Stimulated activated CD4-positive, alpha-beta T cell treated with anti-CD3 and anti-CD28 coated beads, Interleukin-4, amount 100 ng/mL, for 24 hours (primary cell): Measurements from ENCODE around the gene THSD4.
"Not testable (repeated sequence)": the region's sequence is repeated elsewhere in the genome, so short reads cannot be mapped to it uniquely, and the experiment has no call there.

ENCODE experiments used
- DNase-seq: peaks from one replicate; pipeline ENCODE4 v3.0.0-alpha.2; 2020

Gene THSD4

GRCh38 chr15:71194286-71194685 lies 79.0 kb downstream of the THSD4 start:
- no peak for DNase-seq

- DNase-seq, result no peak
Observed at GRCh38 chr15:71195242-71195641, 80.0 kb downstream of the THSD4 start.

DNA sequence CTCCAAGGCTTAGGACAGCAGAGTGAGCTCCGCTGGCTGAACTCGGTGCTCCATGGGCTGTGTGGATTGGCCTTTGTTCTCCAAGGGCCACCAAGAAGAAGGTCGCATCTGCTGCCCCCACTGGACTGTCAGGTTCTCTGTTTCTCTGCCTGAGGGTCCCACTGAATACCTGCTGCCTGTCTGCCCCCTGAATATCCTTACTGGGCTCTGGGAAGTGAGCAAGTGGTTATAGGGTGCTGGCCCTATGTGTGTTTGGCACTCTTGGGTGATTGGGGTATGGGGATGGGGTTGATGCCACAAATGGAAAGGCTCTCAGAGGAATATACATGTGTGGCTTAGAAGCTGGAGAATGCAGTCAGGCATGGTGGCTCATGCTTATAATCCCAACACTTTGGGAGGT lies 82.3 kb downstream of the THSD4 start:
- no peak for DNase-seq

DNA sequence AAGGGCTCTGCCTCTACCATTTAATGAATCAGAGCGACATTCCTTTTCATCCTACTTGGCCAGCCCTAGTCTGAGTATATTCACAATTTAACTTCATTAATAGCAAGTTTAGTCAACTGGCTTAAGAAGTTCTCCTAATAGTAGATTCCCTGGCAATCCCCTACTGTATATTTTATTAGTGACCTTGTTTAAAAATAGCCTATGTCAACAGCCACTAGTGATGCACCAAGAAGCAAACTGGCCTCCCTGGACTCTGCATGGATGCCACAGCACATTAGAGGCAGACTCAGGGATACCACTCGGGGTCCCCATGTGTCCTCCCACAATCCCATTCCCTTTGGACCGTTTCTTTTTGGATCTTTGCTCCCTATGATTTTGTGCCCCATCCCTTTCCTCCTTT lies 83.6 kb downstream of the THSD4 start:
- no peak for DNase-seq

DNA sequence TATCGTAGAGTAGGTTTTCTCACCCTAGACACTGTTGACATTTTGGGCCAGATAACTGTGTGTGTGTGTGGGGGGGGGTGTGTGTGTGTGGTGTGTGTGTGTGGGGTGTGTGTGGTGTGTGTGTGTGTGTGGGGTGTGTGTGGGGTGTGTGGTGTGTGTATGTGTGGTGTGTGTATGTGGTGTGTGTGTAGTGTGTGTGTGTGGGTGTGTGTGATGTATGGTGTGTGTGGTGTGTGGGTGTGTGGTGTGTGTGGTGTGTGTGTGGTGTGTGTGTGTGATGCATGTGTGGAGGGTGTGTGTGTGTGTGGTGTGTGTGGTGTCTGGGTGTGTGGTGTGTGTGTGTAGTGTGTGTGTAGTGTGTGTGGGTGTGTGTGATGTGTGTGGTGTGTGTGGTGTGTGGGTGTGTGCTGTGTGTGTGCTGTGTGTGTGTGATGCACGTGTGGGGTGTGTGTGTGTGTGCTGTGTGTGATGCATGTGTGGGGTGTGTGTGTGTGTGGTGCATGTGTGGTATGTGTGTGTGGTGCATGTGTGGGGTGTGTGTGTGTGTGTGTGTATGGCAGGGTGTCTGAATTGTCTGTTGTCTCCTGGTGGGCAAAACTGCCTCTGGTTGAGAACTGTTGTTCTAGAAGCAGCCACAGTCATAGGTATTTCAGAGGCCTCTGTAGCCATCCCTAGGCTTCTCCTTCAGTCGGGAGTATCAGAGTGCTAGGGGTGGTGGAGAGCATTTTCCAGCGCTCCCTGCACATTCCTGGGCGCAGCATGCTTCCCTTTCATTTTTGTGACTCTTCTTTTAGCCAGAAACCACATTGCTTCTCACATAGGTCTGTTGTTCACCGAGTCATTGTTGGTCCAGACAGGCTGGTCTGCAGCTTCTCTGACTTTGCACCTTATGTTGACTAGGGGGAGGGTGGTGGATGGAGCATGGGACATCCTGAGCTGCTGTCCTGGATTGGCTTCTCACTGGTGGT lies 84.4 kb downstream of the THSD4 start:
- DNase-seq, result no peak

DNA sequence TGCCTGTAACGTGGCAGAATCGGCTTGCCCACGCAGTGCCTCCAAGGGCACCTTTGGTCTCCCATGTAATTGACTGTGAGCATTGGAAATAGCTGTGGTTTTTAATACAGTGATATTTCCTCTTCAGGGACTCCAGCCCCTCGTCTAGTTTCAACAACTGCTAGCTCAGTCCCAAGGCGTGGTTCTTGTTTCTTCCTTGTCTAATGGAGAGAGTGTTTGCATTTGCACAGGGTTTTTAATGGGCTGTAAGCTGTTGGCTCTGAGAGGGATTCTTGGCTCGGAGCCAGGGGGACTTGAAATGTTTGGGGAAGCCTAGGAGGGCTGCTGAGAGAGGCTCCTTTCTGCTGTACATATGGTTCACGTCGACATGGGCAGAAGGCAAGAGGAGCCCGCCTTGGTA lies 86.2 kb downstream of the THSD4 start:
- no peak for DNase-seq

GRCh38 chr15:71202712-71203111 lies 87.4 kb downstream of the THSD4 start:
- DNase-seq, result no peak

- DNase-seq, result no peak
Observed at GRCh38 chr15:71203586-71204474, 88.6 kb downstream of the THSD4 start.

GRCh38 chr15:71207141-71207540 lies 91.9 kb downstream of the THSD4 start:
- no peak for DNase-seq

- no peak for DNase-seq
Observed at GRCh38 chr15:71212146-71212545, 96.9 kb downstream of the THSD4 start.

DNA sequence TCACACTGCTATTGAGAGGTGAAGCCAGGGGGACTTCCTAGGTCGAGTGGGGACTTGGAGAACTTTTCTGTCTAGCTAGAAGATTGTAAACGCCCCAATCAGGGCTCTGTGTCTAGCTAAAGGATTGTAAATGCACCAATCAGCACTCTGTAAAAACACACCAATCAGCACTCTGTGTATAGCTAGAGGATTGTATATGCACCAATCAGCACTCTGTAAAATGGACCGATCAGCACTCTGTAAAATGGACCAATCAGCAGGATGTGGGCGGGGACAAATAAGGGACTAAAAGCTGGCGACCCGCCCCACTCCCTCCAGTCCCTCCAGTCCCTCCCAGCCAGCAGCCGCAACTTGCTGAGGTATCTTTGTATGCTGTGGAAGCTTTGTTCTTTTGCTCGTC lies 98.7 kb downstream of the THSD4 start:
- not testable (repeated sequence) for DNase-seq

DNA sequence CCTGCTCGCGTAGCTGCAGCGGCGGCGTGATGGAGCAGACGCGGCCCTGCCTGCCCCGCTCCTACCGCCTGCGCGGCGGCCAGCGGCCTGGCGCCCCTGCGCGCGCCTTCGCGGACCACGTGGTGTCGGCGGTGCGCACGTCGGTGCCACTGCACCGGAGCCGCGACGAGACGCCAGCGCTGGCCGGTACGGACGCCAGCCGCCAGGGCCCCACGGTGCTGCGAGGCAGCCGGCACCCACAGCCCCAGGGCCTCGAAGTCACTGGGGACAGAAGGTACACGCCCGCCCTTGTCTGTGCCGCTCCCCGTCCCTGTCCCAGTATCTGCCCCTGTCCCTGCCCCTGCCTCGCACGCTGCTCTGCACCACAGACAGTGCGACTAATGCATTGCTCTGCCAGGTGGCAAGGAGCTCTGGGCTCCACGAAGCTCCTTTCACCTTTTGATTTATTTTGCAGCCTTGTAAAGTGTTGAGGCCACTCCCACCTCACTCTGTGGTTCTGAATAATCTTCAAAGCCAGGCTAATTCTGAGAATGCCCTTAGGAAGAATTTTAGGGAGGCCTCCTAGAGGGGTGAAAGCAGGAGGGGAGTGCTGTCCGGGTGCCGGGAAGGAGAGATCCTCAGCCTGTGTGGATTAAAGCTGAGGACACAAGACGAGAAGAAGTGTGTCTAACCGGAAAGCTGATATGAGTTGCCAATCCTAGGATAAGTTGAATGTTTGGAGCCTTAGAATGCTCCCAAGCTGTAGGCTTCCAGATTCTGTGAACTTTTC lies 100.0 kb downstream of the THSD4 start:
- DNase-seq, result no peak

- no peak for DNase-seq
Observed at GRCh38 chr15:71218272-71218805, 103.1 kb downstream of the THSD4 start.

GRCh38 chr15:71219101-71219500 lies 103.8 kb downstream of the THSD4 start:
- DNase-seq, result no peak

DNA sequence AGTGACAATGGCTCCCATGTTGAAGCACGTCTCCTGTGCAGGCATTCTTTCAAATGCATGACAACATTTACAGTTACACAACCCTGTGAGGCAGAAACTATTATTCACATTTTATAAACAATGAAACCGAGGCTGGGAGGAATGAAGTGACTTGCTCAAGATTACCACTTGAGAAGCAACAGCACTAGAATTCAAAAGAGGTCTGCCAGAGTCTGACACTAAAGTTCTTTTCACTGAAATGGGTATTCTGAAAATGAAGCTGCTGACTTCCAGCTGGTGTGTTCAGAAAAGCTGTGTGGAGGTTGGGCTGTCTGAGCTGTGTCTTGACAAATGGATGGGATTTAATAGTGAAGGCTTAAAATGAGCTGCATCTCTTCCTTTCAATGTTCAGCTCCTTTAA lies 104.4 kb downstream of the THSD4 start:
- DNase-seq, result no peak

GRCh38 chr15:71220828-71221227 lies 105.6 kb downstream of the THSD4 start:
- DNase-seq, result no peak

GRCh38 chr15:71221417-71221816 lies 106.1 kb downstream of the THSD4 start:
- DNase-seq, result no peak

- no peak for DNase-seq
Observed at GRCh38 chr15:71223516-71223915, 108.2 kb downstream of the THSD4 start.

- DNase-seq, result no peak
Observed at GRCh38 chr15:71224024-71224423, 108.8 kb downstream of the THSD4 start.

DNA sequence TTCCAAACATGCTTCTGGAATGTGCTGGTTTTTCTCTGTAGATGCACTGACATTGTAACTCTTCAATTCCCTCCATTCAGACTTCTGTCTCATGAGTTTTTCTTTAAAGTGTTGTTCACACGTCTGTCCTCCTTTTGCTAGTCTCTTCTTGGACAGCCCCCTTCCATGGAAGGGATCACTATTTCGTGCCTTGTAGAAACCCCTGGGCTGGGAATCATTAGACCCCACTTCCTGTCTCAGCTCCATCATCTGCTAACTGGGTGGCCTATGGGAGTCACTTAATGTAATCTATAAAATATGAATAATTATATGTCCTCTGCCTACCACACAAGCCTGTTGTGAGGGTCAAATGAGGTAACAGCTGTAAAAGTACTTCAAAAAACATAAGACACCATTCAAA lies 110.6 kb downstream of the THSD4 start:
- DNase-seq, result no peak

GRCh38 chr15:71226536-71227455 lies 111.5 kb downstream of the THSD4 start:
- DNase-seq, result no peak

DNA sequence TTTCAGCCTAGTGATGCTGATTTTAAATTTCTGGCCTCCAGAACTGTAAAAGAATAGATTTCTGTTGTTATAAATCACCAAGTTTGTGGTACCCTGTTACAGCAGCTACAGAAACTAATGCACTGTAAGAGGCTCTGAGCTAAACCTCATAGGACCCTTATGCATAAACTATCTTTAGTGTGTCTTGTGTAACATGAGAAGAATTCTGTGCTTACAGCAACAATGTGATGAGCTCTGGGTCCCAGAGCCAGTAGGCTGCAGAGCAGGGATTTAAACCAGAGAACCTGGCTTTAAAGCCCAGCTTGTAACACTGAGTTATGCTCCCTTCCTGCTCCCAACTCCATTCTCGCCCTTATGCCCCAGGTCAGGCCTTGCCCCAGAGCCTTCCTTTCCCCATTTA lies 113.1 kb downstream of the THSD4 start:
- DNase-seq, result no peak
